HepG2 (cell line): Measurements from ENCODE around the gene HLA-B.

Experiments
- BRCA1 ChIP-seq: sonication (generic); formaldehyde crosslinking; IDR thresholded peaks from 2 replicates; pipeline ENCODE4 v1.4.0; 2020; ENCODE audit warnings: missing genetic modification reagents
- CAMTA2 ChIP-seq: sonication (generic); formaldehyde crosslinking; IDR thresholded peaks from 2 replicates; pipeline ENCODE4 v1.4.0; 2020; ENCODE audit warnings: mild to moderate bottlenecking, missing genetic modification reagents, borderline replicate concordance
- NFE2L1 ChIP-seq: sonication (generic); formaldehyde crosslinking; IDR thresholded peaks from 2 replicates; pipeline ENCODE4 v1.4.0; 2020; ENCODE audit warnings: missing genetic modification reagents, mild to moderate bottlenecking, borderline replicate concordance
- TERF1 ChIP-seq: sonication (generic); formaldehyde crosslinking; IDR thresholded peaks from 2 replicates; pipeline ENCODE4 v1.8.0; 2022; ENCODE audit warnings: mild to moderate bottlenecking, missing genetic modification reagents, moderate library complexity

- no peak for TF ChIP-seq BRCA1 (CRISPR knock-in tag)
- no peak for TF ChIP-seq NFE2L1 (CRISPR knock-in tag)
- TF ChIP-seq CAMTA2 (CRISPR knock-in tag), result no peak
- no peak for TF ChIP-seq TERF1
Measured at GRCh38 chr6:31350196-31351032, 6.6 kb downstream of the HLA-B start.
